Activated CD4-positive, alpha-beta T cell treated with anti-CD3 and anti-CD28 coated beads, Interleukin-2, amount 50 U/mL, for 48 hours (primary cell): ENCODE results near the gene SCAF11.

Experiments used
- DNase-seq, 2 experiments: peaks; one replicate each; pipeline ENCODE4 v3.0.0-alpha.2; 2020

SCAF11 gene

DNA sequence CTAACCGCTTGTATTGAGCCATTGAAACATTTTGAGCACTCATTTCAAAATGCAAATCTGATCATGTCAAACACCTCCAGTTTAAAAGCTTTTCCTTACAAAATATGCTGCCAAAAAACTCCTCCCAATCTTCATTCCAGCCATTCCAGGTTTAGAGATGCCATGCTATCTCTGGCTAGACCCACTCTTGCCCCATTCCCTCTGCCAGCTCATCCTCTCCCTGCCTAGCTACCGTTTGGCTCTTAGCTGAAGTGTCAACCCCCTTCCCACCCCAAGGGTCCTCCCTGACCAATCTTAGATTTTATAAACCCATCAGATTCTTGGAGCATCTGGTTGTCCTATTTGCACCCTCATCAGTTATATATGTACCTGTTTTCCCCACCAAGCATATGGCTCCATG, 75.0 kb downstream of the SCAF11 start:
- no peak for DNase-seq

DNA sequence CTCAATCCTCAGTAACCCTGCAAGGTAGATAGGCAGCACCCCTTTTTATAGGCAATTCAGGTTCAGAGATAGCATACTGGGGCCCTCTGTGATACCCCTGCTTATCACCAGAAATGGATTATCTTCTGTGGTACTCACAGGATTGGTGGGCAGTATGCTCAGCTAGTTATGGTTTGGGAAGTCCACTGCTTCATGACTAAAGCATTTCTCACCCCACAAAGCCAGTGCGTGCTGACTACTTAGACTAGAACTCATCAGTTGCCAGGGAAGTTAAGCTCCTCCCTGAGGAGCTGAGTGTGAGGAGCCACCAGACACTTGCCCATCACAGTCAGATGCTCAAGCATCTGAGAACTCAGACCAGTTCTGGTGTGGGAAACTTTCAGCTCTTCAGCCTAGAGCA, 76.3 kb downstream of the SCAF11 start:
- no peak for DNase-seq

DNA sequence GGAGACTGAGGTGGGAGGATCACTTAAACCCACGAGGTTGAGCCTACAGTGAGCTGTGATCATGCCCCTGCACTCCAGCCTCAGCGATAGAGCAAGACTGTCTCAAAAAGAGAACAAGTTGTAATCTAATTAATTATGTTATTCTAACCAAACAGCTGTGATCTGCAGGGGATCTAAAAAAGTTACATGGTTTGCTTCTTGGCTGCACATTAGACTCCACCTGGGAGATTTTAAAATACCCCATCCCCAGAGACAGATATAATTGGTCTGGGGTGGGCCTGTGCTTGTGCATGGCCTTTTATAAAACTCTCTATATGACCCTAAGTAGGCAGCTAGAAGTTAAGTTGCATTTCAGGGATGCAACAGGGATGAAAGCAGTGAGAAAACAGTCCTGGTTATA, 76.7 kb downstream of the SCAF11 start:
- DNase-seq: no peak

DNA sequence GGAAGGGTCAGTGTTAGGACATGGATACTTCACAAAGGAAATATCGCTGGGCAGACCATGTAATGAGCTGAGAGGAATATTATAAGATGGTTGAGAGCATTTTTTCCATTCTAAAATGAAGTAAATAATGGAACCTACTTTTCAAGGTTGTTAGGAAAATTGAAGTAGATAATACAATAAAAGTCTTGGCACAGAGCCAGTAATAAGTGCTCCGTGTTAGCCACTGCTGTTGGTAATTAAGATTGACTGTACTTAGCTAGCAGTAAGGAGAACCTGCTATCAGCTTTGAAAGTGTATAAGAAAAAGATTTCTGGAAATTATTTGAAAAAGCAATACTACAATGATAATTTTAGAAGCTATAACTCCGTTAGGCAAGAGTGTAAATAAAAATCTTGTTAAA, 77.6 kb downstream of the SCAF11 start:
- no peak for DNase-seq

DNA sequence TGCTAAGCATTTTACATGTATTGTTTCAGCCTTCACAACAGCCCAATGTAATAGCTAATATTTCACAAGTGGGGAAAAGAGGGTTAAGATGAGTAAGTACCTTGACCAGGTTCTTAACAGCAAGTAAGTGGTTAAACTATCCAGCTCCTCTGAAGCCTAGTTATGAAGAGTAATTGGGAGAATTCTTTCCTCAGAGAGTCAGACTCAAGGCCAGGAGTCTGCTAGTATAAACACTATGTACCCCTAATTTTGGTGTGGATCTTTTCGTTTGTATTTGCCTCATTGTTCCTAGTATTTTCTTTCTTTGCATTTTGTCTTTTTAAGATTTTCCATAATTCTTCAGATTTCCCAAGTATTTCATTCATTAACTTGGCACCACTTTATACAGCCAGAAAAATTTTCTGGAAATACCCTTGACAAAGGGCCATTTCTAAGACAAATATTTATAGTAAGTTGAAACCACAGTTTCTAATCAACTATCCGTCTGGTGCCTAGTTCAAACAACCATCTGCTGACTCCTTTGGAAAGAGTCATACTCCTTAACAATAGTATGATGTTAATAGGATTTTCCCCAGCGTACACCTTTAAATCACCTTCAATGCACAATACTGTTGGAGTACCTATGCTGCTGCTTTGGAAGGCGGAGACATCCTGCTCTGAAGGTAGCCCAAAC, 81.2 kb downstream of the SCAF11 start:
- no peak for DNase-seq

DNA sequence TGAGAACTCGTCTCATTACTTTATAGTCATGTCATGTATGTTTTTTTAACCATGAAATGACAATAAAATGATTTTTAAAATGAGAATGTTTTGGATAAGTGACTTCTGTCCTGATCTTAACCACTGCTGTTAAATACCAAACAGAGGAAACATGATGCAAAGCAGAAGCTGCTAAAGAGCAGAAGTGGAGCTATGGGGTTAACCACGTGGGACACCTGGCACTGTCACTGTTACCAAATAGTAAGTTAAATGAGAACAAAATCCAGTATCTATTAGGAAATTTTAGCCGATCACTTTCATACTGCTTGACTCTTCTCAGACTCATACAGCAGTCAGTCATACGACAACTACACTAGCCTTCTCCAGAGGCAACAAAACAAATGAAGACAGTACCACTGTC, 82.4 kb downstream of the SCAF11 start:
- DNase-seq: no peak

DNA sequence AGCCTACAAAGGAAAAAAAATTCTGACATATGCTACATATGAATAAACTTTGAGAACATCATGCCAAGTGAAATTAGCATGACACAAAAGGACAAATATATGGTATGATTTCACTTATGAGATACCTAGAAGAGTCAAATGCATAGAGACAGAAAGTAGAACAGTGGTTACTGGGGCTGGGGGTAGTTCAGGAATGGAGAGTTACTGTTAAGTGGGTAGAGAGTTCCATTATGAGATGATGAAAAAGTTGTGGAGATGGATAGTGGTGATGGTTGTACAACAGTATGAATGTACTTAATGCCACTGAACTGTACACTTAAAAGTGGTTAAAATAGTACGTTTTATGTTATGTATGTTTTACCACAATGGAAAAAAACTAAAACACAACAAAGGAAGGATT, 92.3 kb downstream of the SCAF11 start:
- DNase-seq: no peak

DNA sequence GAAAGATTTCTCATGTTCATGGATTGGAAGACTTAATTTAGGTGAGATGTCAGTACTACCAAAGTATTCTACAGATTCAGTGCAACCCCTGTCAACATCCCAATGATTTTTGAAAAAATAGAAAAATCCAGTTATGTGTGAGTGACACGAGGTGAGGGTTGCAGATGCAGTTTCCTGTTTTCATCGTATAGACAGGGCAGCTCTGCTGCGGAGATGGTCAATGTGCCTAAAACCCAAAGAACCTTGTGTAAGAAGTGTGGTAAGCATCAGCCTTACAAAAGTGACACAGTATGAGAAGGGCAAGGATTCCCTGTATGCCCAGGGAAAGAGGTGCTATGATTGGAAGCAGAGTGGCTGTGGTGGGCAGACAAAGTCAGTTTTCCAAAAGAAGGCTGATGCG, 94.4 kb downstream of the SCAF11 start:
- DNase-seq: no peak

DNA sequence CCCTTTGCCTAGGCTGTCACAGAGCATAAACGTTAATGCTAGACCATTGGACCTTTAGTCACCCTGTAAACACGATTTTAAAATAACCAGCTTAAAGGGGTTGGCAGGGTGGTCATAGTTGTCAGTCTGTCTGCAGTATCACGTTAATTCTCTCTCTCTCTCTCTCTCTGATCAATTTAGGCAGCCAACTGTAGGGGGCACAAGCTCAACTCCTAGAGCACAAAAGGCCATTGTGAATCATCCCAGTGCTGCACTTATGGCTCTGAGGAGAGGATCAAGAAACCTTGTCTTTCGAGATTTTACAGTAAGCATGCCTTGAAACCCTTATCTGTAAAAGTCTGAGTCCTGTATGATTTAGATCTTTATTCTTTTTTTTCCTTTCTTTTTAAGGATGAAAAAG, 97.1 kb downstream of the SCAF11 start:
- no peak for DNase-seq

DNA sequence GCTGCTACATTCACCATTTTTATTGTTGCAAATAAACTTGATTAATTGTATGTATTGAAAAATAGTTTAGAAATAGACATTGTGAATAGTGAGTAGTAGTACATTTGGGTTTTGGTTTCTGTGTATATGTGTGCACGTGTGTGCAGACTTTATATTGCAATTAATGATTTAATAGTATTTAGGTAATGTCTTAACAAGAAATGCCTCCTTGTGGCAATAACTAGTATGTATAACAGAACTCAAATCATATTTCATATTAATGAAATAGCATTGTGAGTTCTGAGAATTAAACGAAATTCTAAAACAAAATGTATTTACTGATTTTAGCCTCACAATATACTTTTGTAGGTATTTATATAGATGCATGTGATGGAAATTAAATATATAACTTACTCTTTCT, 100.1 kb downstream of the SCAF11 start:
- DNase-seq: no peak

DNA sequence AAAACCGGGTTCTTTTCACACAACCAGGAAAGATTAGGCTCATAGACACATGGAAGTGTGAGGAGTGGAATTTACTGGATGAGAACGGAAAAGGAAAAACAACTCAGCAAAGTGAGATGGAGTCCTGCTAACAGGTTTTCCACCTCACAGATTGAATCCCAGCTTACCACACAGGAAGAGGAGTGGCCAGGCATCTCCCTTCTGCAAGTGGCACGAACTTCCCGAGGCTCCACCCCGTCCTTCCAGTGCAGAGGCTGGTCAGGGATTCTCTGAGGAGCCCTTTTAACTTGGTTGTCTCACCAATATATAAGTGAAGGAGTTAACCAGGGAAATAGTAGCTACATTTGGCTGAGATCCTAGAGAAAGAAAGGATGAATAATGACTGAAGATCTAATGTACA, 102.8 kb downstream of the SCAF11 start:
- DNase-seq: no peak

DNA sequence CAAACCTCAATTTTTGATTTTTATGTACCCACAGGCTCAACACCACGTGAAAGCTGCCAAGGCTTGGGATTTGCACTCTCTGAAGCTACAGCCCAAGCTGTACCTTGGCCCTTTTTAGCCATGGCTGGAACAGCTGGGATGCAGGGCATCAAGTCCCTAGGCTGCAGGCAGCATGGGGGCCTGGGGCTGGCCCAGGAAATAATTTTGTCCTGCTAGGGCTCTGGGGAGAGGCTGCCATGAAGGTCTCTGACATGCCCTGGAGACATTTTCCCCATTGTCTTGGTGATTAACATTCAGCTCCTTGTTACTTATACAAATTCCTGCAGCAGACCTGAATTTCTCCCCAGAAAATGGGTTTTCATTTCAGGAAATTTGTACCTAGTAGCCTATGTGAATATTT, 103.7 kb downstream of the SCAF11 start:
- DNase-seq: no peak

DNA sequence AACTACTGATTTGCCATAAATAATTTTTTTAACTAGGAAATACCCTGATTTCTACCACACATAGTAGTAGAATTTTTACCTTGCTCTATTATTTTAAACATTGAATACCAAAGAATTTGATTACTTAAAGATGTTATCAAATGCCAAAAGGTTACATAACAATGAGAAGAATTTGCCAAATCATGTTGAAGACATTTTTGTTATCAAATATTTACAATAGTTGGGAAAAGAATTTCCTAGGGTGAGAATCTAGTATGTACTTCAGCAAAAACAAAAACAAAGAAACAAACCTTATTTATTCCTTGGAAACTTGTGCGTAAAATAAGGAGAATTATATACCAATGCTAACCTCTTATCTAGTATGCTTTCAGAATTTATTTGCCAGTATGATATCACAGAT, 107.2 kb downstream of the SCAF11 start:
- DNase-seq: no peak

DNA sequence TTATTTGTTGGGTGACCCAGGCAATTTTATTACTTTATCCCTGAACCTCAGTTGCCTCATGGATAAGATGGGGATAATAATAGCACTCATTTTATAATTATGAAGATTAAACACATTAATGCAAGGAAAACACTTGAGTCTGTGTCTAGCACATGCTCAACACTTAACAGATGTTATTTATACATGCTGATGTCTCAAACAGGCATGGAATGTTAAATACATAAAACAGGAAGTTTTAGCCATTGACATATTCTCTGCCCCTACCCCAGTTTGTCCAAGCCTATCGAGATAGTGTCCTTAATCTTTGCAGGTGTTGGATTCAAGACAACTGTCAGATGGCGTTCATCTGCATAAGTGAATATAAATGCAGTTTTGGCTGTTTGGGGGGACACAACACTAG, 109.8 kb downstream of the SCAF11 start:
- DNase-seq: no peak

DNA sequence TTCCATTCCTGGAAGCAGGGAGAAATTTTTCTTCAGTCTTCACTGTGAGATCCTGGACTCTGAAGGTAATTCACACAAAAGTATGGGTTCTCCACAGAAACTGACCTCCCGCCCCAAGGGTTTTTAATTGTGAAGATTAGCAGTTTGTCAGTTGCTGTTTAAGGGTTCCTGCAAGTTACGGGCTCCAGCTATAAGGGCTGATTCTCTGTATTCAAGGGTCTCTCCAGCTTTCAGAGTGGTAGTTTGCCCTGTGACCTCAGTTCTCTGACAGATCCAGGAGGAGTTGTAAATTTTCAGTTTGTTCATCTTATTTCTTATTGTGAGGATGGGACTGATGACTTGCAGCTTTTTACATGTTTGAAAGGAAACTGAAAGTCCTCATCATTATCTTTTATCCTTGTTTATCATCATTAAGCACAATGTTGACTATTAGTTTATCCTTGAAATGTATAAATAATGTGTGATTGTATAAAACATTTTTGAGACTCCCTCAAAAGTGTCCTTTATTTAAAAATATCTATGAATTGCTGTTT, 110.9 kb downstream of the SCAF11 start:
- DNase-seq: no peak

DNA sequence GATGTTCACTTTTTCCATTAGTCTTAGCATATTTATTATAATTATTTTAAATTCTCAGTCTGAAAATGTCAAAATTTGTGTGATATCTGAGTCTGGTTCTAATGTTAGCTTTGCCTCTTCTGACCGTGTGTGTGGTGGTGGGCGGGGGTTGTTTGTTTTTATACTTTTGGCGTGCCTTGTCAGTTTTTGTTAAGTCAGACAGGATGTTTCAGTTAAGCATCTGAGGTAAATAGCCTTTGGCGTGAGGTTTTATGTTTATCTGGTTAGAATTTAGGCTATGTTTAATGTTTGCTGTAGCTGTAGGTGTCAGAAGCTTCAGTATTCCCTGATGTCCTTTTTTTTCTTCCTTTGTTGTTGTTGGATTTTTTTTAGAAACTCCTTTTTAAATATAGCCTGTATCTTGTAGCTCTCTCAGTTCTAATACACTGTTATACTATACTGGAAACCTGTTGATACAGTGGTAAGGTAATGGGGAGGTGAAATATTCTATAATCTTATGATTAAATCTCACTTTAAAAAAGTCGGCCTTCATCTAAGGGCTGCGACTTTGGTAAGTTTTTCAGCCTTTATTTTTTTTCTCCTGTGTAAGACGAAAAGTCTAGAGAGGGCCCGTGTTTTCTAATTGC, 111.6 kb downstream of the SCAF11 start:
- DNase-seq: no peak

DNA sequence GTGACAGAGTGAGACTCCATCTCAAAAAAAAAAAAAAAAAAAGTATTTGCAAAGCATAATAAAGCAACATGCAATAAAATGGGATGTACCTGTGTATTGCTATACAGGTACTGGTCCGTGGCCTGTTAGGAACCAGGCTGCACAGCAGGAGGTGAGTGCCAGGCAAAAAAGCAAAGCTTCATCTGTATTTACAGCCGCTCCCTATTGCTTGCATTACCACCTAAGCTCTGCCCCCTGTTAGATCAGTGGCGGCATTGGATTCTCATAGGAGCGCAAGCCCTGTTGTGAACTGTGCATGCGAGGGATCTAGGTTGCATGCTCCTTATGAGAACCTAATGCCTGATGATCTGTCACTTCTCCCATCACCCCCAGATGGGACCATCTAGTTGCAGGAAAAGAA, 113.3 kb downstream of the SCAF11 start:
- DNase-seq: no peak

DNA sequence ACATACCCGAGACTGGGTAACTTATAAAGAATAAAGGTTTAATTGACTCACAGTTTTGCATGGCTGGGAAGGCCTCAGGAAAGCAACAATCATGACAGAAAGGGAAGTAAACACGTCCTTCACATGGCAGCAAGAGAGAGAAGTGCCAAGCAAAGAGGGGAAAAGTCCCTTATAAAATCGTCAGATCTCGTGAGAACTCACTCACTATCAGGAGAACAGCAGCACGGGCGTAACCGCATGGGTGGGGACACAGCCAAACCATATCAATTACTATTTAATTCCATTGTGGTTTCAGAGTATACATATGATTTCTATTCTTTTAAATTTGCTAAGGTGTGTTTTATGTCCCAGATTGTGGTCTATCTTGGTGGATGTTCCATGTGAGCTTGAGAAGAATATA, 117.9 kb downstream of the SCAF11 start:
- no peak for DNase-seq
